ENCODE results near the gene PEX1.
"Not testable (repeated sequence)": the region's sequence is repeated elsewhere in the genome, so short reads cannot be mapped to it uniquely, and the experiment has no call there.

PEX1 gene

GRCh38 chr7:92528188-92528957, at the start of gene PEX1, which contains the start of gene RBM48:
Gene PEX1 (minus strand): TSS chr7:92528520. CDS start chr7:92528435, 85 bp downstream.
Gene RBM48 (plus strand): TSS chr7:92528795. CDS start chr7:92528814, 19 bp downstream.
- peak; percentile 99 for DNase-seq

- no peak for DNase-seq
Observed at GRCh38 chr7:92576296-92576695, 48.0 kb upstream of the PEX1 start.

- no peak for DNase-seq
Observed at GRCh38 chr7:92569137-92569536, 40.8 kb upstream of the PEX1 start.

- no peak for DNase-seq
Observed at GRCh38 chr7:92567460-92567859, 39.1 kb upstream of the PEX1 start.

- no peak for DNase-seq
Observed at GRCh38 chr7:92563345-92563744, 35.0 kb upstream of the PEX1 start.

GRCh38 chr7:92560602-92561001, 32.3 kb upstream of the PEX1 start:
- DNase-seq: no peak

- no peak for DNase-seq
Observed at GRCh38 chr7:92557808-92558362, 29.6 kb upstream of the PEX1 start.

GRCh38 chr7:92557249-92557648, 28.9 kb upstream of the PEX1 start:
- DNase-seq: no peak

GRCh38 chr7:92550194-92550593, 21.9 kb upstream of the PEX1 start:
- no peak for DNase-seq

GRCh38 chr7:92547579-92547978, 19.3 kb upstream of the PEX1 start:
- no peak for DNase-seq

- DNase-seq: no peak
Observed at GRCh38 chr7:92546856-92547497, 18.7 kb upstream of the PEX1 start.

GRCh38 chr7:92545116-92545515, 16.8 kb upstream of the PEX1 start:
- not testable (repeated sequence) for DNase-seq

GRCh38 chr7:92543542-92543941, 15.2 kb upstream of the PEX1 start:
- not testable (repeated sequence) for DNase-seq

GRCh38 chr7:92534572-92534971, 6.3 kb upstream of the PEX1 start:
- DNase-seq: no peak

- DNase-seq: no peak
Observed at GRCh38 chr7:92528958-92529264, 591 bp upstream of the PEX1 start.

- peak; percentile 60 for DNase-seq
Observed at GRCh38 chr7:92527300-92528187, 776 bp downstream of the PEX1 start.

GRCh38 chr7:92523110-92523509, 5.2 kb downstream of the PEX1 start:
- no peak for DNase-seq

GRCh38 chr7:92520024-92520423, 8.3 kb downstream of the PEX1 start:
- DNase-seq: no peak

GRCh38 chr7:92517631-92518030, 10.7 kb downstream of the PEX1 start:
- DNase-seq: no peak

- DNase-seq: no peak
Observed at GRCh38 chr7:92513167-92513902, 15.0 kb downstream of the PEX1 start.

GRCh38 chr7:92508946-92509345, 19.4 kb downstream of the PEX1 start:
- DNase-seq: no peak

GRCh38 chr7:92506363-92506762, 22.0 kb downstream of the PEX1 start:
- no peak for DNase-seq

GRCh38 chr7:92504563-92504962, 23.8 kb downstream of the PEX1 start:
- no peak for DNase-seq

Measured in CD4-positive, alpha-beta T cell treated with Interleukin-17A for 1 hour (primary cell).